ENCODE measurements around the gene GPHN. TPM values are rescaled to one million over a fixed set of nuclear protein-coding genes. Genes with fewer than 3 reads are reported as not detected.

Gene GPHN
- total and polyA plus RNA-seq, 2 of the 8 experiments (the other 6 are each of a cell fraction or from before 2014, with no cell fraction given), result 6.0 to 16.0 TPM

GRCh38 chr14:66600416-66600815 is 92.5 kb downstream of the GPHN start:
- H3K4me3 ChIP-seq (ENCODE audit: extremely low read depth in 1 of 4, insufficient read depth in 2 of 4, low read depth in 3 of 4, low read length in 4 of 4), result no peak overlapping the region
- no peaks in the 10 kb centered on the region for H3K27me3 ChIP-seq (replicated peaks in 1 of 4; ENCODE audit: control insufficient read depth in 3 of 4, extremely low read depth in 1 of 4, insufficient read depth in 3 of 4, low read length in 3 of 4)
- H3K79me2 ChIP-seq (ENCODE audit: control insufficient read depth in 1 of 2, insufficient read depth in 2 of 2, low read length in 2 of 2), result peaks cover 0 to 7% of the 10 kb centered on the region in 2 experiments; a peak in 1 of 4 replicates
- no peak overlapping the region for H3K23ac ChIP-seq (ENCODE audit: insufficient read length)
- no peak overlapping the region for H4K8ac ChIP-seq (ENCODE audit: extremely low read depth, insufficient read depth, low read length)
- CTCF ChIA-PET (ENCODE audit: partially characterized antibody), result interaction anchor here (1.3 kb wide), 1 partner anchor 9 kb away, joined by 3 read pairs; no protein-coding TSS in a partner anchor
- FAIRE-seq (no peak), DNase-seq (ENCODE audit: low read depth in 1 of 2, low spot score in 2 of 2) (no peak)
- H2BK15ac ChIP-seq (ENCODE audit: low read length), result no peak overlapping the region
- H2BK20ac ChIP-seq (ENCODE audit: low read length), result no peak overlapping the region
- no peak overlapping the region for H2BK12ac ChIP-seq (ENCODE audit: low read depth, low read length)
- no peak overlapping the region for H3K9ac ChIP-seq (replicated peaks in 1 of 4; ENCODE audit: extremely low read depth in 1 of 4, low read depth in 3 of 4, low read length in 3 of 4)
- no peak overlapping the region for H3K56ac ChIP-seq (replicated peaks; ENCODE audit: insufficient read length, low read depth, low read length)
- H3K23me2 ChIP-seq (ENCODE audit: low read depth, low read length), result no peaks in the 10 kb centered on the region
- no peaks in the 10 kb centered on the region; a peak in 1 of 8 replicates for H3K36me3 ChIP-seq (ENCODE audit: control insufficient read depth in 2 of 4, insufficient read depth in 4 of 4, low read length in 3 of 4)
- no peak overlapping the region for H3K27ac ChIP-seq (ENCODE audit: low read depth, low read length)
- no peak overlapping the region for H3K4ac ChIP-seq (replicated peaks; ENCODE audit: insufficient read length, low read depth, low read length)
- H2AFZ ChIP-seq (ENCODE audit: low read length), result no peak overlapping the region
- H3K4me1 ChIP-seq (replicated peaks in 1 of 4; ENCODE audit: control insufficient read depth in 3 of 4, insufficient read depth in 4 of 4, low read length in 3 of 4), result no peaks in the 10 kb centered on the region
- POLR2A ChIA-PET (ENCODE audit: partially characterized antibody), result no interaction called here
- no peaks in the 10 kb centered on the region for H4K20me1 ChIP-seq (replicated peaks in 1 of 2; ENCODE audit: control insufficient read depth in 1 of 2, insufficient read depth in 2 of 2, low read length in 2 of 2)
- H2BK120ac ChIP-seq (replicated peaks; ENCODE audit: low read depth, low read length), result no peak overlapping the region
- no peak overlapping the region for H2BK5ac ChIP-seq (ENCODE audit: low read depth, low read length)
- H3K79me1 ChIP-seq (ENCODE audit: low read depth, low read length), result no peaks in the 10 kb centered on the region
- no peak overlapping the region for H2AK5ac ChIP-seq (ENCODE audit: low read depth, low read length)
- peaks cover 0 to 1% of the 10 kb centered on the region in 2 experiments; a peak in 1 of 4 replicates for H3K9me3 ChIP-seq (ENCODE audit: insufficient read depth in 2 of 2, low read depth in 1 of 2, low read length in 1 of 2)
- H4K91ac ChIP-seq (replicated peaks; ENCODE audit: insufficient read length, low read length), result no peak overlapping the region
- no peak overlapping the region for H3K14ac ChIP-seq (ENCODE audit: insufficient read length)
- no peak overlapping the region for H3K4me2 ChIP-seq (ENCODE audit: insufficient read depth in 1 of 2, low read depth in 2 of 2, low read length in 2 of 2)
- 86% methylated on average over 3 of the region's 3 CpGs; no CpG with 5 or more reads in 1 of the 2 experiments for WGBS, 2 experiments (ENCODE audit: extremely low coverage in 1 of 2, insufficient coverage in 1 of 2, insufficient read length in 1 of 2, insufficient replicate concordance in 2 of 2, low coverage in 1 of 2, low lambda C conversion rate in 2 of 2, missing lambda C conversion rate in 1 of 2)
- no peak overlapping the region for H3K18ac ChIP-seq (ENCODE audit: extremely low read depth, low read length)
- H4K5ac ChIP-seq (ENCODE audit: insufficient read length, low read depth, low read length), result no peak overlapping the region
- no peak for TF ChIP-seq SP1 (IDR thresholded peaks at IDR 0.05; ENCODE audit: low read depth, low read length)
- no peak for TF ChIP-seq POLR2AphosphoS5 (IDR thresholded peaks at IDR 0.05; ENCODE audit: low read depth, low read length)
- TF ChIP-seq PHF8 (conservative IDR thresholded peaks at IDR 0.05; ENCODE audit: low read depth, low read length), result no peak
- no peak for TF ChIP-seq MAX (IDR thresholded peaks at IDR 0.05)
- TF ChIP-seq SP4 (IDR thresholded peaks at IDR 0.05; ENCODE audit: low read length), result no peak
- no peak for TF ChIP-seq KDM4A (IDR thresholded peaks at IDR 0.05; ENCODE audit: low read depth, low read length, severe bottlenecking)
- TF ChIP-seq TAF1 (IDR thresholded peaks at IDR 0.05; ENCODE audit: low read depth, low read length), result no peak
- TF ChIP-seq GTF2F1 (IDR thresholded peaks at IDR 0.05; ENCODE audit: borderline replicate concordance, low read depth, low read length), result no peak
- no peak for TF ChIP-seq CTBP2 (IDR thresholded peaks at IDR 0.05; ENCODE audit: borderline replicate concordance, insufficient read depth, insufficient read length, low read length)
- no peak for TF ChIP-seq RBBP5 (IDR thresholded peaks at IDR 0.05; ENCODE audit: borderline replicate concordance, low read depth, low read length)
- TF ChIP-seq ATF3 (IDR thresholded peaks at IDR 0.05; ENCODE audit: insufficient read depth, low read depth, low read length), result no peak
- TF ChIP-seq BRCA1 (IDR thresholded peaks at IDR 0.05; ENCODE audit: low read depth, low read length), result no peak
- TF ChIP-seq JUN (IDR thresholded peaks at IDR 0.05; ENCODE audit: low read depth, low read length), result no peak
- no peak for TF ChIP-seq CHD2 (IDR thresholded peaks at IDR 0.05; ENCODE audit: low read length)

All from H1 (cell line).